ENCODE data around the gene UBE2D1. TPM values are rescaled to one million over a fixed set of nuclear protein-coding genes. Genes with fewer than 3 reads are reported as not detected.
A peak's percentile ranks its signal among the peaks of the same experiment; 100 is the strongest.

Gene UBE2D1
- total RNA-seq, result 10 to 100 TPM in 4 of 5 donors, 1 to 10 TPM in 1; 9.4 to 12.2 (median 10.5) TPM
- total RNA-seq (2013), result 17.2 TPM
- 10.1 to 51.5 (median 24.4) reads per million in 29 experiments for total RNA-seq

GRCh38 chr10:58334817-58335305 lies at the start of gene UBE2D1:
Gene UBE2D1, plus strand, starts transcription at chr10:58335006. Its CDS starts 196 bp downstream, at chr10:58335202.
- Histone ChIP-seq H3K27me3 (replicated peaks in 1 of 2; ENCODE audit: control insufficient read depth in 2 of 2, extremely low read depth in 1 of 2, insufficient read depth in 2 of 2, low read length in 1 of 2) (no peaks in the 10 kb centered on the region), H3K4me1 (ENCODE audit: control insufficient read depth in 1 of 2, extremely low read depth in 1 of 2, insufficient read depth in 2 of 2, low read length in 2 of 2) (peaks cover 5 to 8% of the 10 kb centered on the region in 2 experiments), H3K4me3 (ENCODE audit: control insufficient read depth in 1 of 2, extremely low read depth in 1 of 2, low read length in 1 of 2) (peak within 1 kb of the TSS; percentile 63 to 84), H3K36me3 (ENCODE audit: control insufficient read depth in 2 of 2, extremely low read depth in 1 of 2, insufficient read depth in 1 of 2, low read length in 1 of 2) (no peaks in the 10 kb centered on the region), H3K27ac (ENCODE audit: low read length) (no peak within 1 kb of the TSS), H3K9me3 (no peaks in the 10 kb centered on the region)
- Mint-ChIP-seq H3K4me3 (peak within 1 kb of the TSS; percentile 95 to 96 (median 95)), H3K36me3 (peaks cover 2% of the 10 kb centered on the region), H3K9me3 (no peaks in the 10 kb centered on the region), H3K27me3 (peaks cover 0 to 5% of the 10 kb centered on the region in 2 donors), H3K4me1 (peaks cover 35 to 44% (median 41%) of the 10 kb centered on the region in 3 donors), H3K27ac (peak within 1 kb of the TSS; percentile 65 to 89)
- POLR2A ChIA-PET, result no interaction called here
- CTCF ChIA-PET, result interaction anchor here (1.0 to 1.1 kb wide), 3 partner anchors 50 to 61 kb away, joined by 3 to 7 read pairs (median 3); no protein-coding TSS in a partner anchor
- WGBS (ENCODE audit: insufficient coverage), result under 1% methylated on average over 49 of the region's 49 CpGs
- peak; percentile 59 to 87 (median 74) for DNase-seq
- ATAC-seq (replicated peaks in 1 of 4), result peak; percentile 97 to 99 (median 97)

- no CpG with 5 or more reads among the region's 5 CpGs for WGBS (ENCODE audit: insufficient coverage)
- peaks cover 0 to 4% (median 0%) of the 10 kb centered on the region in 3 donors for H3K4me1 Mint-ChIP-seq
- ATAC-seq (replicated peaks in 1 of 4), result peak; percentile 43 to 71 (median 55)
- H3K27ac ChIP-seq (ENCODE audit: low read length), result no peak overlapping the region
- H3K4me3 ChIP-seq (ENCODE audit: control insufficient read depth in 1 of 2, extremely low read depth in 1 of 2, low read length in 1 of 2), result no peak overlapping the region
- H3K9me3 ChIP-seq, result no peaks in the 10 kb centered on the region
- no peaks in the 10 kb centered on the region for H3K4me1 ChIP-seq (ENCODE audit: control insufficient read depth in 1 of 2, extremely low read depth in 1 of 2, insufficient read depth in 2 of 2, low read length in 2 of 2)
- H3K36me3 ChIP-seq (ENCODE audit: control insufficient read depth in 2 of 2, extremely low read depth in 1 of 2, insufficient read depth in 1 of 2, low read length in 1 of 2), result no peaks in the 10 kb centered on the region
- H3K9me3 Mint-ChIP-seq, result no peaks in the 10 kb centered on the region
- H3K36me3 Mint-ChIP-seq, result peaks cover 6% of the 10 kb centered on the region
- POLR2A ChIA-PET, result interaction anchor here in 1 of 2 donors (0.6 to 0.9 kb wide), 3 partner anchors 21 to 113 kb away, joined by 3 to 4 read pairs (median 3); no protein-coding TSS in a partner anchor
- no peaks in the 10 kb centered on the region for H3K27me3 ChIP-seq (replicated peaks in 1 of 2; ENCODE audit: control insufficient read depth in 2 of 2, extremely low read depth in 1 of 2, insufficient read depth in 2 of 2, low read length in 1 of 2)
- no peak overlapping the region for H3K27ac Mint-ChIP-seq
- H3K4me3 Mint-ChIP-seq, result no peak overlapping the region
- no peaks in the 10 kb centered on the region for H3K27me3 Mint-ChIP-seq
- peak in 22 of 35 experiments; percentile 2 to 68 (median 16) for DNase-seq
- CTCF ChIA-PET, result interaction anchor here (0.6 to 6.1 kb wide), 13 partner anchors 8 to 1635 kb away, joined by 3 to 85 read pairs (median 3); partner anchors contain the start of genes CISD1 (in 1 of the 2) and IPMK (in 1 of the 2)
Measured at GRCh38 chr10:58291538-58292174, 43.1 kb upstream of the UBE2D1 start.

- H3K27ac ChIP-seq (ENCODE audit: low read length), result no peak overlapping the region
- POLR2A ChIA-PET, result no interaction called here
- no peak for ATAC-seq (replicated peaks in 1 of 4)
Measured at GRCh38 chr10:58293989-58294388, 40.8 kb upstream of the UBE2D1 start.

GRCh38 chr10:58299580-58299979 lies 35.2 kb upstream of the UBE2D1 start:
- ATAC-seq (replicated peaks in 1 of 4) (peak; percentile 65 to 87 (median 72)), DNase-seq (peak in 33 of 35 experiments; percentile 12 to 80 (median 46))
- CTCF ChIA-PET, result interaction anchor here (0.6 to 4.8 kb wide), 21 partner anchors 9 to 1929 kb away, joined by 3 to 24 read pairs (median 3); partner anchors contain the start of gene TFAM (in 2 of the 2)
- no peak overlapping the region for H3K27ac ChIP-seq (ENCODE audit: low read length)
- no peaks in the 10 kb centered on the region for H3K27me3 ChIP-seq (replicated peaks in 1 of 2; ENCODE audit: control insufficient read depth in 2 of 2, extremely low read depth in 1 of 2, insufficient read depth in 2 of 2, low read length in 1 of 2)
- POLR2A ChIA-PET, result no interaction called here
- WGBS (ENCODE audit: insufficient coverage), result no CpG with 5 or more reads among the region's 4 CpGs
- H3K4me3 ChIP-seq (ENCODE audit: control insufficient read depth in 1 of 2, extremely low read depth in 1 of 2, low read length in 1 of 2), result no peak overlapping the region
- peaks cover 0 to 4% (median 3%) of the 10 kb centered on the region in 3 donors for H3K4me1 Mint-ChIP-seq
- H3K36me3 Mint-ChIP-seq, result no peaks in the 10 kb centered on the region
- H3K27me3 Mint-ChIP-seq, result peaks cover 3 to 14% of the 10 kb centered on the region in 2 donors
- H3K4me1 ChIP-seq (ENCODE audit: control insufficient read depth in 1 of 2, extremely low read depth in 1 of 2, insufficient read depth in 2 of 2, low read length in 2 of 2), result peaks cover 0 to 2% of the 10 kb centered on the region in 2 experiments
- H3K9me3 ChIP-seq, result no peaks in the 10 kb centered on the region
- H3K4me3 Mint-ChIP-seq, result no peak overlapping the region
- H3K27ac Mint-ChIP-seq, result no peak overlapping the region
- no peaks in the 10 kb centered on the region for H3K36me3 ChIP-seq (ENCODE audit: control insufficient read depth in 2 of 2, extremely low read depth in 1 of 2, insufficient read depth in 1 of 2, low read length in 1 of 2)
- no peaks in the 10 kb centered on the region for H3K9me3 Mint-ChIP-seq

More at GRCh38 chr10:58293989-58294388, 40.8 kb upstream of the UBE2D1 start:
- Histone ChIP-seq H3K4me3 (ENCODE audit: control insufficient read depth in 1 of 2, extremely low read depth in 1 of 2, low read length in 1 of 2) (no peak overlapping the region), H3K4me1 (ENCODE audit: control insufficient read depth in 1 of 2, extremely low read depth in 1 of 2, insufficient read depth in 2 of 2, low read length in 2 of 2) (no peaks in the 10 kb centered on the region), H3K9me3 (no peaks in the 10 kb centered on the region), H3K36me3 (ENCODE audit: control insufficient read depth in 2 of 2, extremely low read depth in 1 of 2, insufficient read depth in 1 of 2, low read length in 1 of 2) (no peaks in the 10 kb centered on the region), H3K27me3 (replicated peaks in 1 of 2; ENCODE audit: control insufficient read depth in 2 of 2, extremely low read depth in 1 of 2, insufficient read depth in 2 of 2, low read length in 1 of 2) (no peaks in the 10 kb centered on the region)
- peaks cover 3% of the 10 kb centered on the region for H3K36me3 Mint-ChIP-seq
- CTCF ChIA-PET, result interaction anchor here (0.6 to 6.1 kb wide), 6 partner anchors 18 to 116 kb away, joined by 3 to 85 read pairs (median 5); no protein-coding TSS in a partner anchor
- no peaks in the 10 kb centered on the region for H3K27me3 Mint-ChIP-seq
- no CpG with 5 or more reads among the region's 5 CpGs for WGBS (ENCODE audit: insufficient coverage)
- H3K4me3 Mint-ChIP-seq, result no peak overlapping the region
- H3K9me3 Mint-ChIP-seq, result no peaks in the 10 kb centered on the region
- H3K4me1 Mint-ChIP-seq, result peaks cover 0 to 4% (median 0%) of the 10 kb centered on the region in 3 donors
- DNase-seq, result no peak
- H3K27ac Mint-ChIP-seq, result no peak overlapping the region

- H3K4me1 Mint-ChIP-seq, result peaks cover 0 to 4% (median 3%) of the 10 kb centered on the region in 3 donors
- Histone ChIP-seq H3K4me3 (ENCODE audit: control insufficient read depth in 1 of 2, extremely low read depth in 1 of 2, low read length in 1 of 2) (no peak overlapping the region), H3K36me3 (ENCODE audit: control insufficient read depth in 2 of 2, extremely low read depth in 1 of 2, insufficient read depth in 1 of 2, low read length in 1 of 2) (no peaks in the 10 kb centered on the region), H3K27ac (ENCODE audit: low read length) (no peak overlapping the region), H3K27me3 (replicated peaks in 1 of 2; ENCODE audit: control insufficient read depth in 2 of 2, extremely low read depth in 1 of 2, insufficient read depth in 2 of 2, low read length in 1 of 2) (peaks cover under 1 to 4% of the 10 kb centered on the region in 2 experiments), H3K9me3 (no peaks in the 10 kb centered on the region), H3K4me1 (ENCODE audit: control insufficient read depth in 1 of 2, extremely low read depth in 1 of 2, insufficient read depth in 2 of 2, low read length in 2 of 2) (peaks cover 0 to 2% of the 10 kb centered on the region in 2 experiments)
- DNase-seq (no peak), ATAC-seq (replicated peaks in 1 of 4) (no peak)
- H3K27ac Mint-ChIP-seq, result no peak overlapping the region
- no peaks in the 10 kb centered on the region for H3K9me3 Mint-ChIP-seq
- no peak overlapping the region for H3K4me3 Mint-ChIP-seq
- ChIA-PET POLR2A (interaction anchor here in 1 of 2 donors (0.6 kb wide), 1 partner anchor 254 kb away, joined by 3 read pairs; no protein-coding TSS in a partner anchor), CTCF (interaction anchor here (0.8 to 4.8 kb wide), 5 partner anchors 9 to 85 kb away, joined by 3 to 24 read pairs (median 14); partner anchors contain the start of gene TFAM (in 2 of the 2))
- peaks cover 3 to 14% of the 10 kb centered on the region in 2 donors for H3K27me3 Mint-ChIP-seq
- H3K36me3 Mint-ChIP-seq, result no peaks in the 10 kb centered on the region
Measured at GRCh38 chr10:58300676-58301075, 34.1 kb upstream of the UBE2D1 start.

- Histone ChIP-seq H3K27ac (ENCODE audit: low read length) (no peak overlapping the region), H3K36me3 (ENCODE audit: control insufficient read depth in 2 of 2, extremely low read depth in 1 of 2, insufficient read depth in 1 of 2, low read length in 1 of 2) (no peaks in the 10 kb centered on the region), H3K4me1 (ENCODE audit: control insufficient read depth in 1 of 2, extremely low read depth in 1 of 2, insufficient read depth in 2 of 2, low read length in 2 of 2) (peaks cover 0 to 2% of the 10 kb centered on the region in 2 experiments), H3K4me3 (ENCODE audit: control insufficient read depth in 1 of 2, extremely low read depth in 1 of 2, low read length in 1 of 2) (no peak overlapping the region), H3K9me3 (no peaks in the 10 kb centered on the region), H3K27me3 (replicated peaks in 1 of 2; ENCODE audit: control insufficient read depth in 2 of 2, extremely low read depth in 1 of 2, insufficient read depth in 2 of 2, low read length in 1 of 2) (peaks cover 3 to 7% of the 10 kb centered on the region in 2 experiments)
- ChIA-PET POLR2A (no interaction called here), CTCF (interaction anchor here (0.8 to 4.8 kb wide), 5 partner anchors 12 to 84 kb away, joined by 3 to 24 read pairs (median 5); partner anchors contain the start of gene TFAM (in 2 of the 2))
- ATAC-seq (replicated peaks in 1 of 4) (no peak), DNase-seq (no peak)
- no peaks in the 10 kb centered on the region for H3K9me3 Mint-ChIP-seq
- H3K27me3 Mint-ChIP-seq, result peaks cover 13 to 23% of the 10 kb centered on the region in 2 donors
- no peak overlapping the region for H3K4me3 Mint-ChIP-seq
- peaks cover 0 to 4% (median 3%) of the 10 kb centered on the region in 3 donors for H3K4me1 Mint-ChIP-seq
- no CpG with 5 or more reads among the region's 2 CpGs for WGBS (ENCODE audit: insufficient coverage)
- no peak overlapping the region for H3K27ac Mint-ChIP-seq
- no peaks in the 10 kb centered on the region for H3K36me3 Mint-ChIP-seq
Measured at GRCh38 chr10:58302254-58302653, 32.6 kb upstream of the UBE2D1 start.
